GM21423 (cell line): ENCODE results near the gene CBR1.
"Not testable (repeated sequence)": the region's sequence is repeated elsewhere in the genome, so short reads cannot be mapped to it uniquely, and the experiment has no call there.

Experiments
- ATAC-seq: cut with Tn5 transposase; IDR thresholded peaks from one replicate; pipeline ENCODE4 v1.9.1; 2021; ENCODE audit warnings: mild to moderate bottlenecking, moderate library complexity; ENCODE audit not compliant: unreplicated experiment

CBR1 gene

DNA sequence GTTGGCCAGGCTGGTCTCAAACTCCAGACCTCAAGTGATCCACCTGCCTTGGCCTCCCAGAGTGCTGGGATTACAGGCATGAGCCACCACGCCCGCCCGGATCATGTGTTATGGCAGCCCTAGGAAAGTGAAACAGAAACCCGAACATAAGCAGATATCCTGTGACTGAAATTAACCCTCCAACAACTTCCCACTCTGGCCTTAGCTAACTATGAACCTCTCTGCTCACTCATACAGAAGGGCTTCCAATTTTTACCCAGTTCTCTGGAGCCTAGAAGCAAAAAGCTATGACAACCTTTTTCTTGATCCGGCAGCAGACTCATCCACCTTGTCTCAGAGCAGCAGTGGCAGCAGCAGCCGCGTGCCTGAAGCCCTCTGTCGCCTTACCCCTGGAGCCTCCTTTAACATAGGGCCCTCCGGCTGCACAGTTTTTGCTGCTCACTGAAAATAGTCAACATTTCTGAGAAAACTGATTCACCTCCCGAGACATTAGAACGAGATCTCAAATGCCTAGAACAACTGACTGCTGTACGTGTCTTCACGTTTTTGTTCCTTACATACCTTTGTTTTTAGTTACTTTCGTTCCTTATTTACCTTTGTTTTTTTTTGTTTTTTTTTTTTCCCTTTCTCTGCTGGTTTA, 9.3 kb downstream of the CBR1 start:
- ATAC-seq: peak; percentile 56

DNA sequence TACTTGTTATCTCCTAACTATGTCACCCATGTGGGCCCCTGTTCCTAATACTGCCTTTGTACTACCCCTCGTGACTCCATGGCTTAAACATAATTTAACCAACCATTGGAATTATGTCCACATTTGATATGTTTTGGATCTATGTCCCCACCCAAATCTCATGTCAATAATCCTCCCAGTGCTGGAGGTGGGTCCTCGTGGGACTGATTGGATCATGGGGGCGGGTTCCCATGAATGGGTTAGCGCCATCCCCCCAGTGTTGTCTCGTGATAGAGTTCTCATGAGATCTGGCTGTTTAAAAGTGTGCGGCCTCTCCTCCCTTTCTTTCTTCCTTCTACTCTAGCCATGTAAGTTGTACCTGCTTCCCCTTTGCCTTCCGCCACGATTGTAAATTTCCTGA, 9.8 kb downstream of the CBR1 start:
- no peak for ATAC-seq

DNA sequence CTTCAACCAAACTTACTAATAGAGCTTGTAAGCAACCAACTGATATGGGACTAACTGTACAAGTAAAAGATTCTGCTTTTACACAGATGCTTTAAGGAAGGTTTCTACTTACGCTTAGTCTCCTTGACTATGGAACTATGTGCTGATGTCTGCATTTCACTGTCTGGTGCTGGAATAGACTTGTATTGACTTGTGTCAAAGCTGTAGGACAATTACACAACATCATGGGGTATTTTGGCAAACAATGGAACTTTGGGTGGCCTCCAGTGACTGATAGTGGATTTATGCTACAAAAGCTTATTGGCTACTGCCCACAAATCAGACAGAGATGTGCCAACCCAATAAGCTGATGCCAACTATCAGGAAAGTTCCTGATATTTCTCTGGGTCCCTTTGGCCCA, 10.6 kb downstream of the CBR1 start:
- ATAC-seq: no peak

- ATAC-seq: no peak
Observed at GRCh38 chr21:36082237-36082664, 12.4 kb downstream of the CBR1 start.

DNA sequence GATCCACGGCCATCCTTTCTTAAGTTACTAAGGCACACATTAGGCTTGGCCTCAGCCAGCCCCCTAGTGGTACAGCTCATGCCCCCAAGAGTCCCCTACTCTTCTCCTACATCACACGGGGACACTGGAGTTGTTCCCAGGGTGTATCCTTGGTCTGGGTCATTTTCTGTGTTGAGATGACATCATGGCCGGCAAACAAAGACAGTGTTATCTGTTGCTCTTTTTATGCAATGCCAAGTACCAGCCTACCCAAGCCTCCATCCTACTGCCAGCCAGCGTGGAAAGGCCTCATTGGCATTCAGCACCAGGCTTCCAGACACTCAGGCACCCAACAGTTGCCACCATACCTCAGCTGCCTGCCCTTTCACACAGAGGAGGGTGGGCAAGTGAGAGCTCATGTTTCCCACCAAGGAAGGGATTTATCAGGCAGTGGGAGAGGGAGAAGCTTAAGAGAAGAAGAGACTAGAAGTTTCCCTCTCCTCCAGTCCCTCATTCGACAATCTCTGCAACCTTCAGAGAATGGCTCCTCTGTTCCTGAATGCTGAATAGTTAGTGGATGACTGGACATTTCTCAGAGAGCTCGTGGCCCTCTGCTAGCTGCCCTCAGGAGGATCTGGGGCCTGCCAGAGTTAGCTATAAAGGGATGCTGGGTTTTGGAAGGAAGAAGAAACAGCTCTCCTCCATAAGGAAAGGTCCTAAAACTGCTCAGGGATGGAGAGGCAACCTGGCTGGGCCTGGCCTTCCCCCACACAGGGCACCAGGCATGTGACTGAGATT, 17.7 kb downstream of the CBR1 start:
- no peak for ATAC-seq

DNA sequence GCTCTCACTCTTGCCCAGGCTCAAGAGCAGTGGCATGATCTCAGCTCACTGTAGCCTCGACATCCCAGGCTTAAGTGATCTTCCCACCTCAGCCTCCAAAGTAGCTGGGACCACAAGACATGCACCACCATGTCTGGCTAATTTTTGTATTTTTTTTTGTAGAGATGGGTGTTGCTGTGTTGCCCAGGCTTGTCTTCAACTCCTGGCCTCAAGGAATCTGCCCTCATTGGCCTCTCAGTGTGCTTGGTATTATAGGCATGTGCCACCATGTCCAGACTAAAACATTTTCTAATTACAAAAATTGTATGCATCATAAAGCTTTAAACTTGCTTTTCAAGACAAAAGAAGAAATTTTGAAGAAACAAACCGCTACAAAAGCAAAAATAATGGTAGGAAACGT, 20.1 kb downstream of the CBR1 start:
- ATAC-seq: no peak

GRCh38 chr21:36092681-36093080, 22.9 kb downstream of the CBR1 start:
- ATAC-seq: no peak

DNA sequence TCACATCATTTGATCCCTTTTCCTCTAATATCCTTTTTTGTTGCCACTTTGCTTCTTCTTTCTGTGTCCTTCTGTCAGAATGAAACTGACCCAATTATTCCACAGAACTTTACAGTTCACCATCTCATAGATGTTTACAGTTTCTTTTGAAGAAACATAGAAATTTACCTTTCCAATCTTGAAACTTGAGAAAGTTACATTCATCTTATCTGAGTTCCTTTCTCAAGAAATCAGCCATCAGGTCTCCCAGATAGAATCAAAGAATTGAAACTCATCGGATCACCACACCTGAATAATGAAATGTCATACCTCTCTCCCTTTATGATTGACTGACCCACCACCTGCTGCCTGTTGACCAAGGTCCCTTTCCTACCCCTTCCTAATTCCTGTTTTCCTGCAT, 23.7 kb downstream of the CBR1 start:
- no peak for ATAC-seq

DNA sequence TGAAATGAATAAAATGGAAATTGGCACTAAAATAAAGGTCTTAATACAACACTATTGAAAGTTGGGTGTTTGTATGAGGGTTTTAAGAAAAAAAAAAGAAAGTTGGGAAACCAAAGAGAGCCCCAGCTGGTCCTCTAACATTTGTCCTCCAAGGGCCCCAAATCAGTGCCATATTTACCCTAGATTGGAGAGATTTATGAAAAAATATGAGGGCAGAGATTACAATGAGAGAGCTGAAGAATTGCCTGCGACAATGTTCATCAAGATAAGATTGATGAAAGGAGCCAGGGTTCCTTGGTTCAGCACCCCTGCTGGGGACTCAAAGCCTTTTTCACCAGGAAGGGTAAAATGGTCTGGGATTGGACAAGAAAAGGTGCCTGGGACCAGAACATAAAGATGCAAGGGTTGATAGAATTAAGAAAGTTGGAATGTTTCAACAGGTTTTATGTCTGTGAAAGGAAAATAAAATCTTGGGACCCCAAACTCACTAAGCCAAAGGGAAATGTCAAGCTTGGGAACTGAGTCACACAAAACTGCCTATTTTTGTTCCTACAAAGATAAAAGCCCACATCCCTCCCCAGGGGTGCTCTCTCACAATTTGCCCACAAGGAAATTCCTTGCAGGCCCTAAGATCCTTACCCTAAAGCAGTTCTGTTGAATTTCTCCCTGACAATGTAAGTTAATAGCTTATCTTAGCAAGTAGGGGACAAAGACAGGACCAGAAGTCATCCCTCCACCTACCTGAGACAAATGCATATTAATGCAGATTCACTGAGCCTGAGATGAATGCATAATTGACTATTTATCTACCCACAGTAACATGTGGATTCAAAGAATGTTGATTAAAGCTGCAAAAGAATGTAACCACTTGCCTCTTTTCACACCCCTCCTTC, 26.8 kb downstream of the CBR1 start:
- no peak for ATAC-seq

- peak; percentile 65 for ATAC-seq
Observed at GRCh38 chr21:36097427-36098181, 27.8 kb downstream of the CBR1 start.

DNA sequence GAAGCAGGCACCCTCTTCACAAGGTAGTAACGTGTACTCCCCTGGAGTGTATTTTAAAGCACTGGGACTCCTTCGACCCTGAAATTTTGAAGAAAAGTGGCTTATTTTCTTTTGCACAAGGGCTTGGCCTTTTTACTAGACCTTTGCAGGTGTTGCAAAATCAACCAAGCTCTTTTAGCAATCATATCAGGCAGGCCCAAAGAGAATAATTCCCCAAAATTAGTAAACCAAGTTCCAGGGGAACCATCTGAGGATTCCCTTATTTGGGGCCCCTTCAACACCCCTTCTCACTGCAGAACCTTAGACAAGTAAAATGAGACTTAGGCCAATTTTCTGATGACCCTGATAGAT, 28.3 kb downstream of the CBR1 start:
- ATAC-seq: no peak

DNA sequence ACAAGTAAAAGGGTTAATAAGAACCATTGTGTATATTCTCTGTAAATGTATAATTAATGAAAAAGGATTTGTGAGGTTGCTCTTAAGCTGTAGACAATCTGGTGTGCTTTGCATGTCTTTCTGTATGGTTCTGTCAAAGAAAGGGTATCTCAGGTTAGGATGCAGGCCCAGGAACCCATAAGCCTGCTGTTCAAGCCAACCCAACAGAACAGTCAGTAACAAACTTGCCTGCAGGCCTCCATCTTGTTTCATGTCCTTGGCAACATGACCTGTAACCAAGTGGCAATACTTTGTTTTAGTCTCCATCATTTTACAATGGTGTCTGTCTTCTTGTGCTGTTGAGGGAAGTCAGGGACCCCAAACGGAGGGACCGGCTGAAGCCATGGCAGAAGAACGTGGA, 29.2 kb downstream of the CBR1 start:
- no peak for ATAC-seq

GRCh38 chr21:36099695-36100211, 29.9 kb downstream of the CBR1 start:
- ATAC-seq: not testable (repeated sequence)

- ATAC-seq: no peak
Observed at GRCh38 chr21:36100971-36101641, 31.3 kb downstream of the CBR1 start.

DNA sequence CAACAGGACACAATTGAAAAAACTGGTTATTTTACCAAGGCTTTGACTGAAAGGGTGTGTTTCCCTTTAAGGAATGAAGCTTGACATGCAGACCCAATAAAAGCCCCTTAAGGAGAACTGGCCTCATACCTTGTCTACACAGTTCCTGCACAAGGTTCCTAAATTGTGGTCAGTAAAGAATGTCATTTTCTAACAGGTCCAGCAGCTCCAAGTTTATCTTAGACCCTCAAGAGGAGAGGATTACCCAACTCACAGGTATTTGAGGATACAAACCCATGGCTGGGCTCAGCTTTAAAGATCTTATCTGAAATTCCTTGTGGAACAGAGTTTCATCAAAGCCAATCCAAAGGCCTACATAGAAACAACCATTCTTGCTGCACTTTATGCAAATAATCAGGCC, 33.6 kb downstream of the CBR1 start:
- no peak for ATAC-seq

DNA sequence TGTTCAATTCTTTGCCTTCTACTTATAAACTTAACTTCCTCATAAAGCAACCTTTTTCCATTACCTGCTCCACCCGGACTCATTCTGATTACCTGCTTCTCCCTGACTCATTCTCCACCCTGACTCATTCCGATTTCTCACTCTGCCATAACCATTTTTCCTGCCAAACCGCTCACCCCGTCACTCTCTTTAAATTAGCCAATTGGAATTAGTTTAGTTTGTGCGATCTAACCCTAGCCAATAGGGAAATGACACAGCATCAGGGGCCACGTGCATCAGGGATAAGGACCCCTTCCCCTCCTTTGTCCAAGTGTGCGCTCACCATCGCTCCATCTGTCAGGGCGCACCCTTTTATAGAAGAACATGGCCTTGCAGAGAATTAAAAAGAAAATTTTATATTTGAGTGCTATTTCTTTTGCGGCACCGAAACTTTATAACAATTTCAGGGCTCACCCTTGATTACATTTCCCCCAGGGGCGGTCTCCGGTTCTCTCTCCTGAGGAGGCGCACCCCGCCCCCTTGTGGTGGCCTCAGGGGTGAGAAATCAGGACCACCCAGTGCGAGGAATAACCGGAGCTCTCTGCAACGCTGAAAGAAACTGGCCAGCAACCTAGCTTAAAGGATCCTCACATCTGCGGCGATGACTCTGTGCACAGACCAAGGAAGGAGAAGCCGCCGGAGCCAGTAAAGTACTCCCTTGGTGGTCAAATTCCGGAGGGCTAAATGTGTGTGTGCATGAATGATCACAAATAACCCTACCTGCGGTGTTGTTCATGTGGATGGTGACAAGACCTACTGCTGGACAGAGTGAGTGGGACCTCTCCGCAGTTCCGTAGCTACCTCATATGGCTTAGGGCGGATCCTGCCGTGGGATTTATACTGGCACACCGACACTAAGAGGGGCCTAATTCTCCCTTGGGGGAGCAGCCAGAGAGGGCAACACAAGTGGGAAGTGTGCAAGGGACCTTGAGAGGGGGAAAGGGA, 34.8 kb downstream of the CBR1 start:
- ATAC-seq: no peak

GRCh38 chr21:36105327-36105842, 35.6 kb downstream of the CBR1 start:
- ATAC-seq: no peak

DNA sequence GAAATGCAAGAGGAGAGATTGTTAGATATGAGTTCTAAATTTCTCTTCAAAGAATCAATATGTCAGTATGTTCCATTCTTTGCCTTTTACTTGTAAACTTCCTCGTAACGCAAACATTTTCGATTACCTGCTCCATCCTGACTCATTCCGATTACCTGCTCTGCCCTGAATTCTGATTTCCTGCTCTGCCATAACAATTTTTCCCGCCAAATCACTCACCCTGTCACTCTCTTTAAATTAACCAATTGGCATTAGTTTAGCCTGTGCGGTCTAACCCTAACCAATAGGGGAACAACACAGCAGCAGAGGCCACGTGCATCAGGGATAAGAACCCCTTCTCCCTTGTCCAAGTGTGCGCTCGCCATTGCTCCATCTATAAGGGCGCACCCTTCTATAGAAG, 40.0 kb downstream of the CBR1 start:
- ATAC-seq: no peak

GRCh38 chr21:36111238-36111637, 41.4 kb downstream of the CBR1 start:
- no peak for ATAC-seq
